Tongue (tissue), 3 donors: ENCODE data around the gene KHDRBS1. TPM values are rescaled to one million over a fixed set of nuclear protein-coding genes. Genes with fewer than 3 reads are reported as not detected.
"Not testable (repeated sequence)": the region's sequence is repeated elsewhere in the genome, so short reads cannot be mapped to it uniquely, and the experiment has no call there.

Experiments used
- DNase-seq: peaks from one replicate; pipeline ENCODE4 v3.0.0-alpha.2; 2015
- small RNA-seq: library from RNA; depleted of rRNA; stranded (forward); fragments of <200 nt; gene quantifications from one replicate; pipeline ENCODE3, GENCODE V24; 2014; ENCODE audit warnings: low replicate concordance
- total RNA-seq: library from RNA; depleted of rRNA; stranded (reverse); fragments of >200 nt; gene quantifications from one replicate; pipeline ENCODE4 v1.2.3, GENCODE V29; 2014

Gene KHDRBS1
- total RNA-seq, 1 donor from 2014 or later: 96.8 TPM

DNA sequence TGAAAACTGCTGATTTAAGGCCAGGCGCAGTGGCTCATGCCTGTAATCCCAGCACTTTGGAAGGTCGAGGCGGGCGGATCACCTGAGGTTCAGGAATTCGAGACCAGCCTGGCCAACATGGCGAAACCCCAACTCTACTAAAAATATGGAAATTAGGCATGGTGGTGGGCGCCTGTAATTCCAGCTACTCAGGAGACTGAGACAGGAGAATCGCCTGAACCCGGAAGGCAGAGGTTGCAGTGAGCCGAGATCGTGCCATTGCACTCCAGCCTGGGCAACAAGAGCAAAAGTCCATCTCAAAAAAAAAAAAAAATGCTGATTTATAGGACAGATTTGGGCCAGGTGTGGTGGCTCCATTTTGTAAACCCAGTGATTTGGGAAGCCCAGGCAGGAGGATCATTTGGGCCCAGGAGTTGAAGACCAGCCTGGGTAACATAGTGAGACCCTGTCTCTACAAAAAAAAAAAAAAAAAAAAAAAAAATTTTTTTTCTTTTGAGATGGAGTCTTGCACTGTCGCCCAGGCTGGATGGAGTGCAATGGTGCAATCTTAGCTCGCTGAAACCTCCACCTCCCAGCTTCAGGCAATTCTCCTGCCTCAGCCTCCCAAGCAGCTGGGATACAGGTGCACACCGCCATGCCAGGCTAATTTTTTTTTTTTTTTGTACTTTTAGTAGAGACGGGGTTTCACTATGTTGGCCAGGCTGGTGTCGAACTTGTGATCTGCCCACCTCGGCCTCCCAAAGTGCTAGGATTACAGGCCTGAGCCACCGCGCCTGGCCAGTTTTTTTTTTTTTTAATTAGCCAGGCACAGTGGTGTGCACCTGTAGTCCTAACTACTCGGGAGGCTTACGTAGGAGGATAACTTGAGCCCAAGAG is 52.2 kb downstream of the KHDRBS1 start:
- DNase-seq: not testable (repeated sequence)

DNA sequence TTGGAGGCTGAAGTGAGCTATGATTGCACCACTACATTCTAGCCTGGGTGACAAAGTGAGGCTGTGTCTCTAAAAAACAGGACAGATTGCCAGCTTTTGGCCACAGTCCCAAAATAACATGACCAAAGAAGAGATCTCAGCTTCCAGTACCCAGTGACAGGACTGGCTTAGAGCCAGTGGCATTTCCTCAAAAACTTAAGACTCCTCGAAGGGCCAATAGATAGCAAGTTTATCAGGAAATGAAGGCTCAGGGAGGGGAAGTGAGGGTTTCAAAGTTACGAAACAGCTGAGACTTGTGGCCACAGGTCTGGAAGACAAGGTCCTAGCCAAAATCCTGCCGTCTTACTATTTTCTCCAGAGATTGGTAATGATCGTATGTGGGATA is 52.8 kb downstream of the KHDRBS1 start:
- peak; percentile 78 for DNase-seq

DNA sequence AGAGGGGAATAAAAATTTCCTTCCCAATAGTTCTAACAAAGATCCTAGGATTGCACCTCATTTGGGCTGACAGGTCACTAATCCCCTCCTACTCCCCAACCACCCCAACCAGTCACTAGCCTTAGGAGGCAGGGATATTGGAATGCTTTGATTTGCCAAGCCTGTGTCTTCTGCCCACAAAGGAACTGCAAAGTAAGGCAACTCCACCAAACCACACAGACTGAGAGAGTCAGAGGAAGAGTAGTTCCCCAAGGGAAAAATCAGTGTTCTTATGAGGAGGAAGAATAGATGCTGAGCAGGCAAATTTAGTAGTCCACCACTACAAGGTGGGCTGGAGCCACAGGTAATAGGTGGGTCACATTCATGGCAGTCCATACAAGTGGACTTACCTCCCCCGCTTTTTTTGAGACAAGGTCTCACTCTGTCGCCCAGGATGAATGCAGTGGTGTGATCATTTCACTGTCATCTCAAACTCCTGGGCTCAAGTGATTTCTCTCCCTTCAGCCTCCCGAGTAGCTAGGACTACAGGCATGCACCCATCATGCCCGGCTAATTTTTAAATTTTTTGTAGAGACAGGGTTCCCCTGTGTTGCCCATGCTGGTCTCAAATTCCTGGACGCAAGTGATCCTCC is 55.4 kb downstream of the KHDRBS1 start:
- no peak for DNase-seq

DNA sequence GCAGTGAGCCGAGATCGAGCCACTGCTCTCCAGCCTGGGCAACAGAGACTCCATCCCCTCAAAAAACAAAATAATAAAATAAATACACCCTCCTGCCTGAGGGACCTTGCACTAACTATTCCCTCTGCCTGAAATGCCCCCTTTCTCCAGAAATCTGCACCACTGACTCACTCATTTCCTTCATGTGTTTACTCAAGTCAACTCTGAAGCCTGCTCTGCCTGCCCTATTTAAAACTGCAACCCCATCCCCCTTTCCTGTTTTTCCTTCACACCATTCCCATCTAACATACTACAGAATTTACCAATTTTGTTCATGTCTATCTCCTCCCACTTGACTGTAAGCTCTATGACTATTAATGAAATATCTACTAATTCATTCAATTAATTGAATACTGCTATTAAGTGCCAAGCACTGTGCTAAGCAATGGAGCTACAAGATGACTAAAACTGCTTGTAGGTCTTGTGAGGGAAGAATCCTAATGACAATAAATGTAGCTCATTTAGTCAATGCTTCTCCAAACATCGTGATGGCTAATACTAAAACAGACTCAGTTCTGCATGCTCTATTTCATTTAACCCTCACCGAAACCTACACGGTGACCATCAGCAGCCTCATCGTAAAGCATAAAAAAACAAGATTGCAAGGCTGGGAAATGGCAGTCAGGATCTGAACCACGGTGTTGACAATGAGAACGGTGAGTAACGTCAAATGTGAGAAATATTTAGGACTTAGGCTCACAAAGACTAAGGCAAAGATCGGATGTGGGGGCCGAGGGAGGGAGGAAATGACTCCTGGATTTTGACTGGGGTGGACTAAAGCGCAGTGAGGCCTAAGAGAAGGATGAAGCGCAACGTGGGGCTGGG is 58.3 kb downstream of the KHDRBS1 start:
- no peak for DNase-seq

DNA sequence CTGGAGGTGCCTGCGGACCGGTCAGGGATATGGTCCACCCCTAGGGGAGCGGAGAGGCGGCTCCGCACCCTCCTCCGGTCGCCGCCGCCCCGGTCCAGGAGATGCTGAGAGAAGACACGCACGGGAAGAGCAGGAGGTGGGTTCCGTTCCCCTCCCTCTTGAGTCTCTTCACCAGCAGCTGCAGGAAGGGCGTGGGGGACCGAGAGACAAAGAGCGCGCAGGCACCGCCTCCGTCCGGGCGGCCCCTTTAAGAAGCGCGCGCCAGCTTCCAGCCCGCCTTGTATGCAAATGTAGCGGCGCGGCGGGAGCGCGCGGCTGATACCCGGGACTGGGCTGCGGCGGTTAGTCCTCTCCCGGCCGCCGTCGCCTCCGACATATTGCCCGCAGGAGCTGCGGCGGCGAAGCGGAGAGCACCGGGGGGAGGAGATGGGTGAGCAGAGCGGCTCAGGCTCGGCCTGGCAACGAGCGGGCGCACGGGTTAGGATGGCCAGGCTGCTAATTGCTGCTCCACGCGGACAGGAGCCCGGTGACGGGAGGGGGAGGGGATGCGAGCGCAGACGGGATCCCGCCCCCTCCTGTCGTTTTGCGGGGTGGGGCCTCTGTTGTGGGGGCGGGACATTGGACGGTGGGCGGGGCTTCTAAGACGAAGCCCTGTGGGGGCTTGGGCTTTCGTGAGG is 59.1 kb downstream of the KHDRBS1 start, which contains the start of gene TMEM39B:
TSS of gene TMEM39B (plus strand) at position 318 of the 677 bp plus-strand sequence. CDS start at position 427, 109 bp downstream.
- peak; percentile 99 for DNase-seq

DNA sequence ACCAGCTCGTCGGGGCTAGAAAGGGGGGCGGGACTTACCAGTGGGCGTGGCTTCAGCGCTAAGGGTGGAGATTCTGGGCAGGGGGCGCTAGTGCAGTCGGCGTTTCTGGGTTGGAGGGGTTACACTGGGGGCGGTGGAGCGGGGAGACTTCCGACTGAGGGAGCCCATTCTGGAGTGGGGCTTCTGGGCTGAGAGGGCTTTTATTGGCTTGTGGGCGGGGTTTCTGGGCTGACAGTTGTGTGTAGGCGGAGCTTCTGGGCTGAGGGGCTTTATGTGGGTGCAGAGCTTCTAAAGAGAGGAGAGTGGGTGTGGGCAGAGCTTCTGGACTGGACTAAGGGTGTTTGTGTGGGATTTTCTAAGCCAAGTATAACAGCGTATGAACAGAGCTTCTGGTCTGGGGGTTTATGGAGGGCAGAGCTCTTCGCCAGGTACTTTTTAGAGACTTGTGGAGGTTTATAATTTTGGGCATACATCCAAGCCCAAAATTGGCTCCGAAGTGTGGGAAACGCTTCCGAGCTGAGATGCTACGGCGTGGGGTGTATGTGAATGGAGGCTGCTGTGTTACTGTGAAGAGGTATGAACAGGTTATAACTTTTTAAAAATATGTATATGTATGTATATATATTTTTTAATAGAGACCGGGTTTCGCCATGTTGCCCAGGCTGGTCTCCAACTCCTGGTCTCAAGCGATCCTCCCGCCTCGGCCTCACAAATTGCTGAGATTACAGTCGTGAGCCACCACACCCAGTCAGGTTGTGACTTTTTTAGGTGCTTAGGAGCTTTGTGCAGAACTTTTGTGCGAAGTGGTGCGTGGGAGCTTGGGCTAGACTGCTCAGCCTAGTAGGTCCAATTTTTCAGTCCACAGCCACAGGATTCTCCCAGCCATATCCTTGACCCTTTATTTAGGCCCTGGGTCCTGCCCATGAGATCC is 59.9 kb downstream of the KHDRBS1 start:
- no peak for DNase-seq

DNA sequence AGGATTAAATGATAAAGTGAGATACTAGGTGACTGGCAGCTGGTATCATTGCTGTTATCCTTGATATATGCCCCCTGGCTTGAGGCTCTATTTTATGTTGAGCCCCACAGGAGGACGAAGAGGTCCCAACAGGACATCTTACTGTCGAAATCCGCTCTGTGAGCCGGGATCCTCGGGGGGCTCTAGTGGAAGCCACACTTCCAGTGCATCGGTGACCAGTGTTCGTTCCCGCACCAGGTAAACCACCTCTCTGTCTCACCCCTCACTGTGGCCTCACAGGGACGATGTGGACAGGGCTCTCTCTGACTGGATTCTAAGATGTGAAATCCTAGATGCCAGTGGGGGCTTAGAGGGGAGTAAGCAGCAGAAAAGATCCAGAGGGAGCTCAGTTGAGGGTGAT is 61.2 kb downstream of the KHDRBS1 start:
- no peak for DNase-seq

DNA sequence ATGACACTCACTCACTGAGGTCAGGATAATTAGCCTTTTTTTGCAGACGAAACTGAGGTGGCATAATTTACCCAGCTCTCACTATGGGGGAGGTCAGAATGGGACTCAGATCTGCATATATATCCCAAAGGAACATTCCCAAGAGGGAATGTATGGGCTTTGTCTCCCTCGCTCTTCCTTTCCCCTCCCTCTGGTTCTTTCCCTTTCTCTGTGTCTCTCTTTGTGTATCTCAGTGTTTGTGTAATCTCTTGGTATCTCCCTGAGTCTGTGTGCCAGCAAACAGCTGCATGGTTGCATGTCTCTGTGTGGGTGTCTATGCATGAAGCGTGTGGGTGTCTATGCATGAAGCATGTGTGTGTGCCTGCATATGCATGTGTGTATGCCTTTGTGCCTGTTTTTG is 63.8 kb downstream of the KHDRBS1 start:
- no peak for DNase-seq

DNA sequence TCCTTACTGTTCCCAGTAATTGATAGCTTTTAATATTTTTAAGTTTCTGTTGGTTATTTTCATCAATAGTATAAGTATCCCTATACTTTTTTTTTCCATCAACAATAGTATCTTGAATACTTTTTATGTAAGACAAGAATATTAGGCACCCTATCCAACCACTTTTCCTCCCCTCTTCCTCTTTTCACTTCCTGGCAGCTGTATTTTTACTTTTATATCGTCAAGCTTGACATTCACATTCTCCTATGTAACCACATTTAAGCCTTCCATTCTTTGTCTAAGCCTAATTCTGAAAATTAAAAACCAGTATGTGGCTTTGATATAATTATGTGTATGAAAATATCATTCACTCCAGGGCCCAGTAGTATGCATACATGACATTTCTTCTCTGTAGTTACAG is 68.4 kb downstream of the KHDRBS1 start:
- no peak for DNase-seq

DNA sequence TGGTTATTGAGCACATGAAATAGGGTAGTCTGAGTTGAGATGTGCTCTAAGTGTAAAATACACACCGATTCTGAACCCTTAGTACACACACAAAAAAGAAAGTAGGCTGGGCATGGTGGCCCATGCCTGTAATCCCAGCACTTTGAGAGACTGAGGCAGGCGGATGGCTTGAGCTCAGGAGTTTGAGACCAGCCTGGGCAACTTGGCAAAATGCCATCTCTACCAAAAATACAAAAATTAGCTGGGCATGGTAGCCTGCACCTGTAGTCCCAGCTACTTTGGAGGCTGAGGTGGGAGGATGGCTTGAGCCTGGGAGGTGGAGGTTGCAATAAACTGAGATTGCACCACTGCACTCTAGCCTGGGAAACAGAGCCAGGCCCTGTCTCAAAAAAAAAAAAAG is 72.7 kb downstream of the KHDRBS1 start:
- not testable (repeated sequence) for DNase-seq

DNA sequence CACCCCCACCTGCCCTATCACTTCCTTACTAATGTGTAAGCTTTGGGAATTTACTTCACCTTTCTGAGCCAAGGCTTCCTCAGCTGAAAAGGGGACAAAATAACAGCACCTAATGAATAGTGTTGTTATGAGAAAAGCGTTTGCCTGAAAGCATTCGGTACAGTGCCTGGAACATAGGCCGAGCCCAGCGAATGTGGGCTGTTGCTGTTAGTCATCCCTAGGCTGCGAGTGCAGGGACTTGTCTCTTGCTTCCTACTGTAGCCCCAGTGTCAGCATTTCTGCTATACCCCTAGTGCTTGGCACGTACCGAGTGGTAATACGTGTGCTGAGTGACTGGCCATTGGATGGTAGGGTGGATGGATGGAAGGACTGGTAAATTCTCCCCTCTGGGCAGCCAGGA is 77.5 kb downstream of the KHDRBS1 start:
- DNase-seq: no peak

DNA sequence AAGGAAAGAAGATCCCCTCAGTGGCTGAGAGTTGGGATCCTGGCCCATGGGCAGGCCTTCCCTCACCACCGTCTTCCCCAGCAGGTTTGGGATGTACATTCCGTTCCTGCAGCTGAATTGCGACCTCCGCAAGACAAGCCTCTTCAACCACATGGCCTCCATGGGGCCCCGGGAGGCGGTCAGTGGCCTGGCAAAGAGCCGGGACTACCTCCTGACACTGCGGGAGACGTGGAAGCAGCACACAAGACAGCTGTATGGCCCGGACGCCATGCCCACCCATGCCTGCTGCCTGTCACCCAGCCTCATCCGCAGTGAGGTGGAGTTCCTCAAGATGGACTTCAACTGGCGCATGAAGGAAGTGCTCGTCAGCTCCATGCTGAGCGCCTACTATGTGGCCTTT is 77.9 kb downstream of the KHDRBS1 start:
- no peak for DNase-seq

Small RNA genes within 50 kb of the gene (small RNA-seq; reads per million reads assigned to genes)
- gene MIR5585 (not detected), gene RF00017 (not detected)

Other genes with a start within 250 kb of the KHDRBS1 start
- gene ADGRB2, start 249.5 kb upstream of the KHDRBS1 start, total RNA-seq: 7.9 TPM
- gene SPOCD1, start 197.8 kb upstream of the KHDRBS1 start, total RNA-seq: 0.21 TPM
- gene PTP4A2, start 75.5 kb upstream of the KHDRBS1 start, total RNA-seq: 254 TPM
- 3.4 TPM for gene TMEM39B, start 59.1 kb downstream of the KHDRBS1 start, total RNA-seq
- 36.3 TPM for gene KPNA6, start 94.2 kb downstream of the KHDRBS1 start, total RNA-seq
- gene TXLNA, start 165.8 kb downstream of the KHDRBS1 start, total RNA-seq: 39.5 TPM
- 30.3 TPM for gene CCDC28B, start 186.7 kb downstream of the KHDRBS1 start, total RNA-seq
- 2.7 TPM for gene IQCC, start 191.8 kb downstream of the KHDRBS1 start, total RNA-seq
- not detected for gene DCDC2B, start 195.2 kb downstream of the KHDRBS1 start, total RNA-seq
- gene TMEM234, start 208.5 kb downstream of the KHDRBS1 start, total RNA-seq: 10.6 TPM
- gene EIF3I, start 208.5 kb downstream of the KHDRBS1 start, total RNA-seq: 145 TPM
- 0.31 TPM for gene FAM167B, start 233.4 kb downstream of the KHDRBS1 start, total RNA-seq
- gene LCK, start 237.4 kb downstream of the KHDRBS1 start, total RNA-seq: 1.3 TPM